Measurements from ENCODE around the gene EZH2.

EZH2 gene

DNA sequence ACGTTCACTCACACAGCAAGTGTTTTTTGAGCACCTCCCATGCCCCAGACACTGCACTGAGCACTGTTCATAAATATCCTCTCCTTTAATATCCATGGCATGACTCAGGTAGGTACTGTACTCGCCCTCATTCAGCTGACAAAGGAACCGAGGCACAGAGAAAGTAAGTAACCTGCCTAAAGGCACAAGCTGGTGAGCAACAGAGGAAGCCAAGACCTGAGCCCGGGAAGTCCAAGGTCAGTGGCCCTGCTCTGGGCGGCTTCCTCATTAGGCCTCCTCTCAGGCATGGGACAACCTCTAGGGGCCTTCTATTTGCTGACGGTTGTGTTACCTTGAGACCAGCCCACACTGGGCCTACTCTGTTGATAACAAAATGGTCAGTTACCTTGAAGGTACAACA lies 45.1 kb upstream of the EZH2 start:
- TF ChIP-seq PPARA (CRISPR knock-in tag; IDR thresholded peaks at IDR 0.05; ENCODE audit: borderline replicate concordance) = no peak
- TF ChIP-seq OSR1 (CRISPR knock-in tag; IDR thresholded peaks at IDR 0.05) = no peak
- TF ChIP-seq ISL1 (CRISPR knock-in tag; IDR thresholded peaks at IDR 0.05) = no peak
- TF ChIP-seq, protein P1, sequence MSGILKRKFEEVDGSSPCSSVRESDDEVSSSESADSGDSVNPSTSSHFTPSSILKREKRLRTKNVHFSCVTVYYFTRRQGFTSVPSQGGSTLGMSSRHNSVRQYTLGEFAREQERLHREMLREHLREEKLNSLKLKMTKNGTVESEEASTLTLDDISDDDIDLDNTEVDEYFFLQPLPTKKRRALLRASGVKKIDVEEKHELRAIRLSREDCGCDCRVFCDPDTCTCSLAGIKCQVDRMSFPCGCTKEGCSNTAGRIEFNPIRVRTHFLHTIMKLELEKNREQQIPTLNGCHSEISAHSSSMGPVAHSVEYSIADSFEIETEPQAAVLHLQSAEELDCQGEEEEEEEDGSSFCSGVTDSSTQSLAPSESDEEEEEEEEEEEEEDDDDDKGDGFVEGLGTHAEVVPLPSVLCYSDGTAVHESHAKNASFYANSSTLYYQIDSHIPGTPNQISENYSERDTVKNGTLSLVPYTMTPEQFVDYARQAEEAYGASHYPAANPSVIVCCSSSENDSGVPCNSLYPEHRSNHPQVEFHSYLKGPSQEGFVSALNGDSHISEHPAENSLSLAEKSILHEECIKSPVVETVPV (CRISPR knock-in tag; IDR thresholded peaks at IDR 0.05) = no peak
- no peak for TF ChIP-seq ZC3H10 (CRISPR knock-in tag; IDR thresholded peaks at IDR 0.05)
- no peak for TF ChIP-seq ZNF70 (CRISPR knock-in tag; IDR thresholded peaks at IDR 0.05)
- TF ChIP-seq CSDC2 (CRISPR knock-in tag; IDR thresholded peaks at IDR 0.05) = no peak
- no peak for TF ChIP-seq ESRRG (CRISPR knock-in tag; IDR thresholded peaks at IDR 0.05)
- TF ChIP-seq ZNF8 (CRISPR knock-in tag; IDR thresholded peaks at IDR 0.05) = no peak
- TF ChIP-seq, protein P2, sequence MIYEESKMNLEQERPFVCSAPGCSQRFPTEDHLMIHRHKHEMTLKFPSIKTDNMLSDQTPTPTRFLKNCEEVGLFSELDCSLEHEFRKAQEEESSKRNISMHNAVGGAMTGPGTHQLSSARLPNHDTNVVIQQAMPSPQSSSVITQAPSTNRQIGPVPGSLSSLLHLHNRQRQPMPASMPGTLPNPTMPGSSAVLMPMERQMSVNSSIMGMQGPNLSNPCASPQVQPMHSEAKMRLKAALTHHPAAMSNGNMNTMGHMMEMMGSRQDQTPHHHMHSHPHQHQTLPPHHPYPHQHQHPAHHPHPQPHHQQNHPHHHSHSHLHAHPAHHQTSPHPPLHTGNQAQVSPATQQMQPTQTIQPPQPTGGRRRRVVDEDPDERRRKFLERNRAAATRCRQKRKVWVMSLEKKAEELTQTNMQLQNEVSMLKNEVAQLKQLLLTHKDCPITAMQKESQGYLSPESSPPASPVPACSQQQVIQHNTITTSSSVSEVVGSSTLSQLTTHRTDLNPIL (CRISPR knock-in tag; IDR thresholded peaks at IDR 0.05; ENCODE audit: low read depth) = no peak
- TF ChIP-seq SNAI2 (CRISPR knock-in tag; IDR thresholded peaks at IDR 0.05) = no peak
- TF ChIP-seq TOX (CRISPR knock-in tag; IDR thresholded peaks at IDR 0.05; ENCODE audit: borderline replicate concordance) = no peak
- no peak for TF ChIP-seq ARNTL (CRISPR knock-in tag; IDR thresholded peaks at IDR 0.05; ENCODE audit: borderline replicate concordance, low read depth)
- TF ChIP-seq GLIS3 (CRISPR knock-in tag; IDR thresholded peaks at IDR 0.05) = no peak
- no peak for TF ChIP-seq POU6F1 (CRISPR knock-in tag; IDR thresholded peaks at IDR 0.05; ENCODE audit: borderline replicate concordance, low read depth)
- no peak for TF ChIP-seq TCF4 (CRISPR knock-in tag; IDR thresholded peaks at IDR 0.05; ENCODE audit: borderline replicate concordance)
- no peak for TF ChIP-seq BACH2 (CRISPR knock-in tag; IDR thresholded peaks at IDR 0.05; ENCODE audit: borderline replicate concordance)
- no peak for TF ChIP-seq PATZ1 (CRISPR knock-in tag; IDR thresholded peaks at IDR 0.05; ENCODE audit: borderline replicate concordance)
- TF ChIP-seq TSHZ2 (CRISPR knock-in tag; IDR thresholded peaks at IDR 0.05) = no peak
- no peak for ATAC-seq

DNA sequence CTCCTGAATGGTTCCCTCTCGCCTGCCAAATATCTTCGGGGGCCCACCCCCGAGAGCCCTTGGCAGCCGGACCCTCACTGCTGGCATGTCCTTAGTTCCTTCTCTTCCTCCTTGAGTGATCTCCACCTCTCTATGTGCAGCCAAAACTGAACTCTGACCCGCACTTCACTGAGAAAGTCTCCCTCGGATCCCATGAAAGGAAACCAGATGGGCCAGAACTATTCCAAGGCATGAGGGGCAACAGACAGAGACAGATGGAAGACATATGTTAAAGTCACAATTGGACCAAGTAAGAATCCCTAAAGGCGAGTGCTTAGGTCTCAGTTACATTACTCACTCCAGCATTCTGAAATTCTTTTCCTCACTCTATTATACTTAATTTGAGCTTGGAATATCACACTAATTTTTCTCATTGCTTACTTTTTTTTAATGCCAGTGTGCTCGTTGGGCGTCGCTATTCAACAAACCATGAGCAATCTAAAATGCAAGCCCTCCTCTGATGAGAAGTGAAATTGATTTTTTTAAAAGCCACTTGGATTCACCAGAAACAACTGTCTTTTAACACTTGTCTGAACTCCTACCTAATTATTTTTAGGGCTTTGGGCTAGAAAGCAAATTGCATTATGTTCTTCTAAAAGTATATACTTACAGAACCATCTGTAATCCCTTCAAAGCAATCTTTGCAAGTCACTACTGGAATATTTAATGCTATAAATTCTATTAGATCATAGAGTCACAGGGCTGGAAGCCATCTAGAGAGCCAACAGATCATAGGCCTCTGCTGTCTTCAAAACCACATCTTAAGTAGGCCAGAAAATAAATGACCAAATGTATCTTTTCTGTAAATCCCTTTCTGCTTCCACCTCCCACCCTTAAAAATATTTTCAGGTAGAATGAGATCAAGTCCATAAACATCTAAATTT lies 43.3 kb upstream of the EZH2 start:
- no peak for TF ChIP-seq POU6F1 (CRISPR knock-in tag; IDR thresholded peaks at IDR 0.05; ENCODE audit: borderline replicate concordance, low read depth)
- no peak for TF ChIP-seq ZC3H10 (CRISPR knock-in tag; IDR thresholded peaks at IDR 0.05)
- no peak for TF ChIP-seq PATZ1 (CRISPR knock-in tag; IDR thresholded peaks at IDR 0.05; ENCODE audit: borderline replicate concordance)
- TF ChIP-seq ZNF565 (CRISPR knock-in tag; conservative IDR thresholded peaks at IDR 0.05; ENCODE audit: low read depth) = no peak
- no peak for TF ChIP-seq TCF4 (CRISPR knock-in tag; IDR thresholded peaks at IDR 0.05; ENCODE audit: borderline replicate concordance)
- no peak for TF ChIP-seq OSR1 (CRISPR knock-in tag; IDR thresholded peaks at IDR 0.05)
- TF ChIP-seq BACH2 (CRISPR knock-in tag; IDR thresholded peaks at IDR 0.05; ENCODE audit: borderline replicate concordance) = no peak
- no peak for TF ChIP-seq SNAI2 (CRISPR knock-in tag; IDR thresholded peaks at IDR 0.05)
- no peak for TF ChIP-seq ARNTL (CRISPR knock-in tag; IDR thresholded peaks at IDR 0.05; ENCODE audit: borderline replicate concordance, low read depth)
- TF ChIP-seq ZFP3 (CRISPR knock-in tag; IDR thresholded peaks at IDR 0.05) = no peak
- TF ChIP-seq RARB (CRISPR knock-in tag; IDR thresholded peaks at IDR 0.05) = no peak
- TF ChIP-seq ZFP30 (CRISPR knock-in tag; IDR thresholded peaks at IDR 0.05) = no peak
- no peak for TF ChIP-seq PPARA (CRISPR knock-in tag; IDR thresholded peaks at IDR 0.05; ENCODE audit: borderline replicate concordance)
- no peak for ATAC-seq

Measured in SK-N-SH treated with all-trans-retinoic acid at 6 μM for 48 hours (cell line).